Nephron progenitor cell (in vitro differentiated cells): Measurements from ENCODE around the gene GMIP.
A peak's percentile ranks its signal among the peaks of the same experiment; 100 is the strongest.

Experiments used
- DNase-seq: peaks from one replicate; pipeline ENCODE4 v3.0.0; 2021
- H3K27ac Mint-ChIP-seq: 2 replicates; pipeline ENCODE4 v1.8.0; 2021; ENCODE audit warnings: mild to moderate bottlenecking, moderate library complexity, mixed read lengths
- H3K27me3 Mint-ChIP-seq: 2 replicates; pipeline ENCODE4 v1.8.0; 2021; ENCODE audit warnings: mild to moderate bottlenecking, low read depth, mixed read lengths; ENCODE audit not compliant: poor library complexity
- H3K36me3 Mint-ChIP-seq: 2 replicates; pipeline ENCODE4 v1.8.0; 2021; ENCODE audit warnings: low read depth, mixed read lengths
- H3K4me1 Mint-ChIP-seq: 2 replicates; pipeline ENCODE4 v1.8.0; 2021; ENCODE audit warnings: mixed read lengths
- H3K4me3 Mint-ChIP-seq: 2 replicates; pipeline ENCODE4 v1.8.0; 2021; ENCODE audit warnings: mild to moderate bottlenecking, moderate library complexity, mixed read lengths
- H3K9me3 Mint-ChIP-seq: 2 replicates; pipeline ENCODE4 v1.8.0; 2021; ENCODE audit warnings: mild to moderate bottlenecking, moderate library complexity, mixed read lengths
- TF ChIP-seq, protein P1 (sequence below): fragments of 200-600 bp; sonication (generic); IDR thresholded peaks from 2 replicates; pipeline ENCODE4 v1.5.0; 2021; ENCODE audit warnings: antibody characterized with exemption

The GMIP gene

DNA sequence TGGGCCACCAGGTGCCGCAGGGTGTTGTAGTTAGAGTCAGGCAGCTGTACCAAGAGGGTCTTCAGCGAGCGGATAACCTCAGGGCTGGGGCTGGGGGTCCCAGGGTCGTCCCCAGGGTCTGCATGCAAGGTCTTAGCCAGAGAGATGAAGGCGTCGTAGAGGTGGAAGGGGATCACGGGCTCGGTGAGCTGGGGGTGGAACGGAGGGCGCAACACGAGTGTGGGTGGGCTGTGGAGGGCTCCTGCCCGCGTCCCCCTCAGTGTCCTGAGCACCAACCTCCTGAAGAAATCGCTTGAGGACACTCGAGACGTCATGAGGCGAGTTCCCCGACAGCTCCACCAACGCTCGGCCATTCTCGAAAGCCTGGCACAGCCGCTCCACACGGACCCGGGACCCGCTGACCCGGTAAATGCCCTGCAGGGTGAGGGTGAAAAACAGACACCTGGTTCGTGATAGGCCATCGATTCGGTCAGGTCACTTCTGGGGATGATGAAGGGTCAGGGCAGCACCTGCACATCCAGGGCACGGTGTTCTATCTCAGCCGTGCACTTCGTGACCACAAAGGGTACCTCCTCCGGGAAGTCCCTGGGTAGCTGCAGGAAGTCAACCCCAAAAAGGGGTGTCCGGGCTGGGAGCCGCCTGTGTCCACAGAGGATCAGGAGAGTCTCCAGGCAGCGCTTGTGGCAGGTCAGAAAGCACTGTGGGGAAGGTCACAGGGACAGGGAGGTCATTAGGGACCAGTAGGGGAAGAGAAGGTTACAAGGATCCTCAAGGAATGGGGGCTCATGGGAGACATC lies 8.7 kb downstream of the GMIP start:
- DNase-seq = no peak
- Mint-ChIP-seq H3K27ac (no peak overlapping the region), H3K9me3 (no peaks in the 10 kb centered on the region), H3K4me1 (peaks cover 6% of the 10 kb centered on the region), H3K36me3 (peaks cover 36% of the 10 kb centered on the region), H3K27me3 (peaks cover 3% of the 10 kb centered on the region), H3K4me3 (no peak overlapping the region)
- TF ChIP-seq, protein P1, sequence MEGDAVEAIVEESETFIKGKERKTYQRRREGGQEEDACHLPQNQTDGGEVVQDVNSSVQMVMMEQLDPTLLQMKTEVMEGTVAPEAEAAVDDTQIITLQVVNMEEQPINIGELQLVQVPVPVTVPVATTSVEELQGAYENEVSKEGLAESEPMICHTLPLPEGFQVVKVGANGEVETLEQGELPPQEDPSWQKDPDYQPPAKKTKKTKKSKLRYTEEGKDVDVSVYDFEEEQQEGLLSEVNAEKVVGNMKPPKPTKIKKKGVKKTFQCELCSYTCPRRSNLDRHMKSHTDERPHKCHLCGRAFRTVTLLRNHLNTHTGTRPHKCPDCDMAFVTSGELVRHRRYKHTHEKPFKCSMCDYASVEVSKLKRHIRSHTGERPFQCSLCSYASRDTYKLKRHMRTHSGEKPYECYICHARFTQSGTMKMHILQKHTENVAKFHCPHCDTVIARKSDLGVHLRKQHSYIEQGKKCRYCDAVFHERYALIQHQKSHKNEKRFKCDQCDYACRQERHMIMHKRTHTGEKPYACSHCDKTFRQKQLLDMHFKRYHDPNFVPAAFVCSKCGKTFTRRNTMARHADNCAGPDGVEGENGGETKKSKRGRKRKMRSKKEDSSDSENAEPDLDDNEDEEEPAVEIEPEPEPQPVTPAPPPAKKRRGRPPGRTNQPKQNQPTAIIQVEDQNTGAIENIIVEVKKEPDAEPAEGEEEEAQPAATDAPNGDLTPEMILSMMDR = no peak

DNA sequence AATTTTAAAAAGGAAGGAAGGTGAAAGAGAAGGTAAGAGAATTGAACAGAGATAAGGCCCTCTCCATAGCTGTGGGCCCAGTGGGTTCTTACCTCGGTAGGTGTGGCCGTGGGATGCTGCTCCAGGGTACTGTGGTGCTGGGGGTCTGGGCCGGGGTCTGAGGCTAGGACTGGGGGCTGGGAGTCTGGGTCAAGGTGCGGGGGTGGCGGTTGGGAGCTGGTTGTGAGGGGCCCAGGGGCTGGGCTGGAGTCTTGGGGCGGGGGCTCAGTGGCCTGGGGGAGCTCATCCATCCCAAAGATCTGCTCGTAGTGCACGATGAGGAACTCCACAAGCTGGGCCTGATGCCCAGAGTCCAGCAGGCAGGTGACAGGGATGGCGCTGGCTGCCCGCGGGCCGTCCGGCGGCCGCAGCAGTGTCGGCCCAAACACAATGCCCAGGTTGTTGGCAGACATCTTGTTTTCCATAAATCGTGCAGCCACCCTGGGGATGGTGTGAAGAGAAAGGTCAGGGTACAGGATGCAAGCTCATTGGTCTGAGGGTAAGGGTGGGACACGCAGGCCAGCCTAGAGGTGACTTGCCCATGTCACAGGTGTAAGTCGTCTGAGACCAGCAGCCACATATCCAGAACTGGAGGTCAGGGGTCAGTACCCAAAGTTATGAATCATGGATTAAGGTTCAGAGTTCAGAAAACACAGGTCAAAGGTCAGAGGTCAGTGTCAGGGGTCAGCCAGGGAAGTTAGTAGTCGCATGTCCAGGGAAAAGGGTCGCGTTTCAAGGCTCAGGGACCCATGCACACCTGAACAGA lies 9.5 kb downstream of the GMIP start:
- Mint-ChIP-seq H3K9me3 (no peaks in the 10 kb centered on the region), H3K27me3 (peaks cover 5% of the 10 kb centered on the region), H3K4me1 (peaks cover 6% of the 10 kb centered on the region), H3K4me3 (no peak overlapping the region), H3K36me3 (peaks cover 36% of the 10 kb centered on the region), H3K27ac (peak overlapping the region; percentile 64)
- DNase-seq = no peak
- TF ChIP-seq, protein P1 = no peak

- Mint-ChIP-seq H3K4me3 (no peak overlapping the region), H3K27ac (no peak overlapping the region), H3K9me3 (no peaks in the 10 kb centered on the region), H3K27me3 (peaks cover 7% of the 10 kb centered on the region), H3K36me3 (peaks cover 32% of the 10 kb centered on the region), H3K4me1 (peaks cover 7% of the 10 kb centered on the region)
- TF ChIP-seq, protein P1 = no peak
- no peak for DNase-seq
These were observed 10.8 kb downstream of the GMIP start for GRCh38 chr19:19632661-19633060.

DNA sequence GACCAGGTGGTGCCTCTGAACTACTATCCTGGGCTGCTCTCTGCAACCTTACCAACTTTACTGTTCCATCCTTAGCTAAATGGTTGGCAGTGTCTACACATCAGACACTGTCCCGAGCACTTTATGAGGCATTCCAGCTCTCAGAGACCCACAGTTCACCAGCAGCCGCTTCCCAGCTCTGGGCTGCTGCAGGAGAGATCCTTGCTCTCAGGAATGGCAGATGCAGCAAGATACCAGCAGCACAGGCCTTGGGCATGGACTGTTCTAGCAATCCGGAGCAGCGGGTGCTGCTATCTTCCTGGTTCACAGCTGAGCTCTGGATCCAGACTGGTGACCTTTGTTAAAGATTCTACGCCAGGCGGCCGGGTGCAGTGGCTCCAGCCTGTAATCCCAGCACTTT lies 12.1 kb downstream of the GMIP start:
- DNase-seq = no peak
- H3K27ac Mint-ChIP-seq = no peak overlapping the region

DNA sequence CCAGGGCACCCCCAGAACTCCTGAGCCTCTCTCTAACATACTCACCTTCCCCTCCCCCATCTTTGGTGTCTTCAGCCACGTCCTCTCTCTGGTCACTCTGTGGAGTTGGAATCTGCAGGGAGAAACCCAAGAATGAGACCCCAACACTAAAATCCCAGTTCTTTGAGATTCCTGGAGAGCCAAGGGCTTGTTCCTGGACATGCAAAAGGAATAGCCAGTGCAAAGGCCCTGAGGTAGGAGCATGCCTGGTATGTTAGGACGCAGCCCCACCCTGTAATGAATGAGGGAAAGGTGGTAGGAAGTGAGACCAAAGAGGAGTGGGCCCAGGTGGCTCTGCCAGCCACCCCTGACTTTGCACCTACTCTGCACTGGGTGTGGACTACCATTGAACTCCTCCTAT lies 13.0 kb downstream of the GMIP start:
- H3K27ac Mint-ChIP-seq = no peak overlapping the region

More for the DNA sequence above, 12.1 kb downstream of the GMIP start:
- no peaks in the 10 kb centered on the region for H3K9me3 Mint-ChIP-seq
- H3K4me3 Mint-ChIP-seq = no peak overlapping the region
- TF ChIP-seq, protein P1 = no peak
- H3K27me3 Mint-ChIP-seq = peaks cover 9% of the 10 kb centered on the region
- H3K4me1 Mint-ChIP-seq = peaks cover 20% of the 10 kb centered on the region
- peaks cover 33% of the 10 kb centered on the region for H3K36me3 Mint-ChIP-seq

More for the DNA sequence above, 13.0 kb downstream of the GMIP start:
- Mint-ChIP-seq H3K9me3 (no peaks in the 10 kb centered on the region), H3K36me3 (peaks cover 33% of the 10 kb centered on the region), H3K4me1 (peaks cover 25% of the 10 kb centered on the region), H3K27me3 (peaks cover 10% of the 10 kb centered on the region), H3K4me3 (peak overlapping the region; percentile 49)
- no peak for DNase-seq
- TF ChIP-seq, protein P1 = no peak
